ENCODE results near the gene RINL. TPM values are rescaled to one million over a fixed set of nuclear protein-coding genes. Genes with fewer than 3 reads are reported as not detected.

Gene RINL
- total RNA-seq, 1 experiment from 2014 or later: 14.5 TPM

DNA sequence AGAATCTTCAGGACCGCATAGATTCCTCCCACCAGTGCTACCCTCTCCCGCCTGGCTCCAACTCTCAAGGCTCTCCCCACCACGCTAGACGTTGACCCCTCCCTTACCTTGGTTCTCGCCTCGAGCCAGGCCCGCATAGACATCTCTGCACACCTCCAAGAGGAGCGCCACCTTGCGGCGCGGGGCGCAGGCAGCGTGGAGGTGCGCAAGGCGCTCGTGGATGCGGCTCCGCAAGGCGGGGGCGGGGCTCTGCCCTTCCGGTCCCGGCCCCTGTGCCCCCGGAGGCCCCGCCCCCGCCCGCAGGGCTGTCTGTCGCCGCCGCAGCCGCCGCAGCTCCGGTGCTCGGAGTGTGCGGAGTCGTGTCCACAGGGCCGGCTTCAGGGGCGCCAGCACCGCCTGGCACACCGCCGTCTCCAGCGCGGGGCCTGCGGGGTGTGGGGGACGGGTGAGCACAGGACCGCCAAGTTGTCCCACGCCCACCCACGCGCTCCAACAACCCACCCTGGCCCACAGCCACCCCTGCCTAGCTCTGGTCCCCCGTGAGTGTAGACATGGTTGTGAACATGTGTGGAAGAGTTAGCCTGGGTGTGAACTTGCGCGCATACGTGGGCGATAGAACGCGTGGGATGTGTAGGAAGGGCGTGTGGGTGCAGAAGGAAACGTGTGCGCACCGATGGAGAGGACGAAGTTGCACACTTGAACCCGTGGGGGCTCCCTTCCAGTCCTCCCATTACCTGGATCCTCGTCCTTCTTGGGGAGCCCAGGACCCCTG lies 8.1 kb downstream of the RINL start (continued):
- TF ChIP-seq ELF4 (CRISPR knock-in tag; IDR thresholded peaks at IDR 0.05; ENCODE audit: low read depth) (no peak), SOX15 (CRISPR knock-in tag; IDR thresholded peaks at IDR 0.05) (no peak), SMAD4 (CRISPR knock-in tag; IDR thresholded peaks at IDR 0.05) (no peak), ATF6 (CRISPR knock-in tag; IDR thresholded peaks at IDR 0.05) (no peak), MYBL2 (CRISPR knock-in tag; IDR thresholded peaks at IDR 0.05) (no peak), TEAD1 (CRISPR knock-in tag; IDR thresholded peaks at IDR 0.05) (peak; percentile 47; the same call in 1 of the 2 replicates), FOXP1 (CRISPR knock-in tag; IDR thresholded peaks at IDR 0.05; ENCODE audit: borderline replicate concordance) (peak; percentile 73; the same call in 1 of the 2 replicates), TEAD4 (CRISPR knock-in tag; IDR thresholded peaks at IDR 0.05) (no peak), ATF1 (CRISPR knock-in tag; IDR thresholded peaks at IDR 0.05) (no peak), ZNF263 (CRISPR knock-in tag; IDR thresholded peaks at IDR 0.05; ENCODE audit: low read depth) (no peak), ZMAT4 (CRISPR knock-in tag; IDR thresholded peaks at IDR 0.05) (no peak), FOXK1 (CRISPR knock-in tag; IDR thresholded peaks at IDR 0.05) (no peak), HMGA2 (CRISPR knock-in tag; IDR thresholded peaks at IDR 0.05) (no peak), GABPB1 (CRISPR knock-in tag; IDR thresholded peaks at IDR 0.05) (no peak), SP1 (CRISPR knock-in tag; conservative IDR thresholded peaks at IDR 0.05) (peak; percentile 78; the same call in 1 of the 2 replicates), FOXP4 (CRISPR knock-in tag; IDR thresholded peaks at IDR 0.05) (peak; percentile 79; the same call in 1 of the 2 replicates), ZNF219 (CRISPR knock-in tag; IDR thresholded peaks at IDR 0.05; ENCODE audit: borderline replicate concordance) (no peak), E2F5 (CRISPR knock-in tag; IDR thresholded peaks at IDR 0.05) (no peak), ETV6 (CRISPR knock-in tag; IDR thresholded peaks at IDR 0.05) (peak; percentile 88), ZNF396 (CRISPR knock-in tag; IDR thresholded peaks at IDR 0.05; ENCODE audit: borderline replicate concordance) (no peak), RELA (CRISPR knock-in tag; IDR thresholded peaks at IDR 0.05; ENCODE audit: borderline replicate concordance) (no peak), ZNF425 (CRISPR knock-in tag; conservative IDR thresholded peaks at IDR 0.05) (no peak)
- TF ChIP-seq, protein P1, sequence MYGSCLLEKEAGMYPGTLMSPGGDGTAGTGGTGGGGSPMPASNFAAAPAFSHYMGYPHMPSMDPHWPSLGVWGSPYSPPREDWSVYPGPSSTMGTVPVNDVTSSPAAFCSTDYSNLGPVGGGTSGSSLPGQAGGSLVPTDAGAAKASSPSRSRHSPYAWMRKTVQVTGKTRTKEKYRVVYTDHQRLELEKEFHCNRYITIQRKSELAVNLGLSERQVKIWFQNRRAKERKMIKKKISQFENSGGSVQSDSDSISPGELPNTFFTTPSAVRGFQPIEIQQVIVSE (CRISPR knock-in tag; IDR thresholded peaks at IDR 0.05; ENCODE audit: borderline replicate concordance): no peak
- TF ChIP-seq, protein P2, sequence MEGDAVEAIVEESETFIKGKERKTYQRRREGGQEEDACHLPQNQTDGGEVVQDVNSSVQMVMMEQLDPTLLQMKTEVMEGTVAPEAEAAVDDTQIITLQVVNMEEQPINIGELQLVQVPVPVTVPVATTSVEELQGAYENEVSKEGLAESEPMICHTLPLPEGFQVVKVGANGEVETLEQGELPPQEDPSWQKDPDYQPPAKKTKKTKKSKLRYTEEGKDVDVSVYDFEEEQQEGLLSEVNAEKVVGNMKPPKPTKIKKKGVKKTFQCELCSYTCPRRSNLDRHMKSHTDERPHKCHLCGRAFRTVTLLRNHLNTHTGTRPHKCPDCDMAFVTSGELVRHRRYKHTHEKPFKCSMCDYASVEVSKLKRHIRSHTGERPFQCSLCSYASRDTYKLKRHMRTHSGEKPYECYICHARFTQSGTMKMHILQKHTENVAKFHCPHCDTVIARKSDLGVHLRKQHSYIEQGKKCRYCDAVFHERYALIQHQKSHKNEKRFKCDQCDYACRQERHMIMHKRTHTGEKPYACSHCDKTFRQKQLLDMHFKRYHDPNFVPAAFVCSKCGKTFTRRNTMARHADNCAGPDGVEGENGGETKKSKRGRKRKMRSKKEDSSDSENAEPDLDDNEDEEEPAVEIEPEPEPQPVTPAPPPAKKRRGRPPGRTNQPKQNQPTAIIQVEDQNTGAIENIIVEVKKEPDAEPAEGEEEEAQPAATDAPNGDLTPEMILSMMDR (IDR thresholded peaks at IDR 0.05): peak; percentile 50
- TF ChIP-seq, protein P3, sequence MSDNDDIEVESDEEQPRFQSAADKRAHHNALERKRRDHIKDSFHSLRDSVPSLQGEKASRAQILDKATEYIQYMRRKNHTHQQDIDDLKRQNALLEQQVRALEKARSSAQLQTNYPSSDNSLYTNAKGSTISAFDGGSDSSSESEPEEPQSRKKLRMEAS (CRISPR knock-in tag; IDR thresholded peaks at IDR 0.05): peak; percentile 66
- TF ChIP-seq, protein P4, sequence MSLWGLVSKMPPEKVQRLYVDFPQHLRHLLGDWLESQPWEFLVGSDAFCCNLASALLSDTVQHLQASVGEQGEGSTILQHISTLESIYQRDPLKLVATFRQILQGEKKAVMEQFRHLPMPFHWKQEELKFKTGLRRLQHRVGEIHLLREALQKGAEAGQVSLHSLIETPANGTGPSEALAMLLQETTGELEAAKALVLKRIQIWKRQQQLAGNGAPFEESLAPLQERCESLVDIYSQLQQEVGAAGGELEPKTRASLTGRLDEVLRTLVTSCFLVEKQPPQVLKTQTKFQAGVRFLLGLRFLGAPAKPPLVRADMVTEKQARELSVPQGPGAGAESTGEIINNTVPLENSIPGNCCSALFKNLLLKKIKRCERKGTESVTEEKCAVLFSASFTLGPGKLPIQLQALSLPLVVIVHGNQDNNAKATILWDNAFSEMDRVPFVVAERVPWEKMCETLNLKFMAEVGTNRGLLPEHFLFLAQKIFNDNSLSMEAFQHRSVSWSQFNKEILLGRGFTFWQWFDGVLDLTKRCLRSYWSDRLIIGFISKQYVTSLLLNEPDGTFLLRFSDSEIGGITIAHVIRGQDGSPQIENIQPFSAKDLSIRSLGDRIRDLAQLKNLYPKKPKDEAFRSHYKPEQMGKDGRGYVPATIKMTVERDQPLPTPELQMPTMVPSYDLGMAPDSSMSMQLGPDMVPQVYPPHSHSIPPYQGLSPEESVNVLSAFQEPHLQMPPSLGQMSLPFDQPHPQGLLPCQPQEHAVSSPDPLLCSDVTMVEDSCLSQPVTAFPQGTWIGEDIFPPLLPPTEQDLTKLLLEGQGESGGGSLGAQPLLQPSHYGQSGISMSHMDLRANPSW (CRISPR knock-in tag; conservative IDR thresholded peaks at IDR 0.05; ENCODE audit: low read depth): no peak; the same call in 1 of the 2 replicates

Measured in WTC11 (cell line).